OCI-LY1 (cell line): ENCODE results near the gene IL17F.

Experiments used
- H2AFZ ChIP-seq: fragments of 200-600 bp; sonication (generic), shearing (Covaris generic); 2 replicates; pipeline ENCODE4 v1.6.0; 2014; ENCODE audit warnings: antibody characterized with exemption, mild to moderate bottlenecking, low read length
- H3F3A ChIP-seq: fragments of 200-600 bp; sonication (generic), shearing (Covaris generic); 2 replicates; pipeline ENCODE4 v1.6.0; 2014; ENCODE audit warnings: mild to moderate bottlenecking, antibody characterized with exemption, low read length, moderate library complexity; ENCODE audit not compliant: insufficient read depth
- H3K27ac ChIP-seq: fragments of 200-600 bp; sonication (generic); 2 replicates; pipeline ENCODE4 v1.5.1; 2014; ENCODE audit warnings: low read length, mixed run types, mild to moderate bottlenecking, low read depth; ENCODE audit not compliant: poor library complexity, severe bottlenecking
- H3K27me3 ChIP-seq: fragments of 200-600 bp; sonication (generic); 2 replicates; pipeline ENCODE4 v1.6.0; 2014; ENCODE audit warnings: antibody characterized with exemption, mild to moderate bottlenecking, low read length, moderate library complexity; ENCODE audit not compliant: insufficient read depth
- H3K36me3 ChIP-seq: fragments of 200-600 bp; sonication (generic); 2 replicates; pipeline ENCODE4 v1.6.1; 2014; ENCODE audit warnings: mild to moderate bottlenecking, antibody characterized with exemption, low read length, moderate library complexity, mixed read lengths; ENCODE audit not compliant: insufficient read depth
- H3K4me1 ChIP-seq: fragments of 200-600 bp; sonication (generic); 2 replicates; pipeline ENCODE4 v1.5.1; 2014; ENCODE audit warnings: mild to moderate bottlenecking, low read length, moderate library complexity; ENCODE audit not compliant: insufficient read depth, severe bottlenecking
- H3K4me2 ChIP-seq: fragments of 200-600 bp; sonication (generic), shearing (Covaris generic); 2 replicates; pipeline ENCODE4 v1.6.1; 2014; ENCODE audit warnings: low read length
- H3K4me3 ChIP-seq: fragments of 200-600 bp; sonication (generic); 2 replicates; pipeline ENCODE4 v1.5.1; 2014; ENCODE audit warnings: low read length, low read depth, mild to moderate bottlenecking, mixed read lengths; ENCODE audit not compliant: poor library complexity, severe bottlenecking
- H3K79me2 ChIP-seq: fragments of 200-600 bp; shearing (Covaris generic); 2 replicates; pipeline ENCODE4 v1.6.1; 2016; ENCODE audit warnings: mixed run types, low read length, mixed read lengths; ENCODE audit not compliant: insufficient read depth
- H3K9ac ChIP-seq: fragments of 200-600 bp; sonication (generic), shearing (Covaris generic); 2 replicates; pipeline ENCODE4 v1.6.1; 2014; ENCODE audit warnings: mild to moderate bottlenecking, low read length, mixed read lengths
- H3K9me2 ChIP-seq: fragments of 200-600 bp; sonication (generic), shearing (Covaris generic); 2 replicates; pipeline ENCODE4 v1.6.1; 2014; ENCODE audit warnings: low read depth, mild to moderate bottlenecking, low read length, mixed read lengths
- H3K9me3 ChIP-seq: fragments of 200-600 bp; shearing (Covaris generic); 2 replicates; pipeline ENCODE4 v1.6.1; 2014; ENCODE audit warnings: low read length, mixed read lengths
- H4K20me1 ChIP-seq: fragments of 200-600 bp; sonication (generic), shearing (Covaris generic); 2 replicates; pipeline ENCODE4 v1.6.0; 2016; ENCODE audit warnings: mild to moderate bottlenecking, low read length; ENCODE audit not compliant: insufficient read depth
- CTCF ChIP-seq: fragments of 200-600 bp; sonication (generic), shearing (Covaris generic); IDR thresholded peaks from 2 replicates; pipeline ENCODE4 v1.5.1; 2017; ENCODE audit warnings: mild to moderate bottlenecking, antibody characterized with exemption, low read length, moderate library complexity, mixed read lengths
- EZH2 ChIP-seq: fragments of 200-600 bp; sonication (generic), shearing (Covaris generic); IDR thresholded peaks from 2 replicates; pipeline ENCODE4 v1.8.0; 2017; ENCODE audit warnings: borderline replicate concordance, mixed run types, mild to moderate bottlenecking, antibody characterized with exemption, low read length, moderate library complexity, mixed read lengths

The IL17F gene

DNA sequence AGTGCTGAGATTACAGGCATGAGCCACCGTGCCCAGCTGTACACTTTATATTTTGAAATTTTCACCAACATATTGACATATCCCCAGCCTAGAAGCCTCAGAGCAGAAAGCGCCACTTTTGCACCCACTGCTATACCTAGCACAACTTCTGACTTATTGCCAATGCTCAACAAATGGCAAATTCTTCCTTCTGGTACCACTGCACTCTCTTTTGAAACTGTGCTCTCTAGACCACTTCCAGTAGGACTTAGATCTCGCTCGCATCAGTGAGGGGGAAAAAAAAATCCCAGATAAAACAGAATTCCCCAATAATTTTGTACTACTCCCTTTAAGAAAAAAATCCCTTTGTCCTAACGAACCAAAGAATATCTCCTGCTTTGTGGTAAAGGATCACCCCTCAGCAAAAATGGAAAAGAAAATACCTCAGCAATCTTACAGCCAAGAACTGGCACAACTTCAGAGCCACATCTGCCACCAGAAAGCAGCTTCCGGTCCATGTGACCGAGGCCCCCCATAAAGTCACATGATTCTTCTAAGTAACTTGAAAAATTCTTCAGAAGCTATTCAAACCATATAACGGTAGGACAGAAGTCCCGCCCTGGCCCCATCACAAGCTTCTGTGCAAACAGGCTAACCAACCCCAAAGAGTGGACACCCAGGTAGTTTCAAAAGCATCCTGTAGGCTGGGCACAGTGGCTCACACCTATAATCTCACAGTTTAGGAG lies 18.5 kb upstream of the IL17F start:
- no peaks in the 10 kb centered on the region for H3K4me1 ChIP-seq
- no peaks in the 10 kb centered on the region for H3K9me2 ChIP-seq
- H3K4me3 ChIP-seq: no peak overlapping the region
- H3K27ac ChIP-seq: no peak overlapping the region
- no peaks in the 10 kb centered on the region for H3K9me3 ChIP-seq
- H3K36me3 ChIP-seq: peaks cover 75% of the 10 kb centered on the region
- no peaks in the 10 kb centered on the region for H3K79me2 ChIP-seq
- no peaks in the 10 kb centered on the region for H4K20me1 ChIP-seq
- no peak overlapping the region for H2AFZ ChIP-seq
- no peak overlapping the region for H3K4me2 ChIP-seq
- no peak overlapping the region for H3K9ac ChIP-seq
- no peaks in the 10 kb centered on the region for H3F3A ChIP-seq
- TF ChIP-seq EZH2 (no peak), CTCF (no peak)
- no peaks in the 10 kb centered on the region for H3K27me3 ChIP-seq

- Histone ChIP-seq H4K20me1 (no peaks in the 10 kb centered on the region), H3F3A (no peaks in the 10 kb centered on the region), H3K36me3 (peaks cover 62% of the 10 kb centered on the region), H3K9me2 (no peaks in the 10 kb centered on the region), H3K27me3 (no peaks in the 10 kb centered on the region), H3K4me1 (no peaks in the 10 kb centered on the region), H3K9me3 (no peaks in the 10 kb centered on the region), H3K4me2 (no peak overlapping the region), H2AFZ (no peak overlapping the region), H3K27ac (no peak overlapping the region), H3K4me3 (no peak overlapping the region), H3K79me2 (no peaks in the 10 kb centered on the region), H3K9ac (no peak overlapping the region)
- TF ChIP-seq EZH2: no peak
- TF ChIP-seq CTCF: no peak
Measured at GRCh38 chr6:52261229-52261628, 16.9 kb upstream of the IL17F start.

DNA sequence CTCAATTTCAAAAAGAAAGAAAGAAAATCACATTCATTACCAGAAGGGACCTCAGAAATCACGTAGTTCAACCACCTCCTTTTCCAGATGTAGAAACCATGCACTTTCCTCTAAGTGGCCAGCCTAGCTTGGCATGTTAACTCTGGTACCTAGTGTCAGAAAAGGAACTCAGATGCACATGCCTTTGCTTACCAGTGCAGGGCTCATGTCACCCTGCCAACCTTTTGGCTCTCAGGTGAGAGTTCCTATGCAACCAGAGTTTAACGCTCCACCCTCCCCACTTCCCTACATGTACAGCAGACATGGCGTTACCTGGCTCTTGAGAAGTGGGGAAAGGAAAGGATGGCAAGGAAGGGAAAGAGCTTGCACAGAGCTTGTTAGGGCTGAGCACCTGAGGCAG lies 16.3 kb upstream of the IL17F start:
- H3K27ac ChIP-seq: no peak overlapping the region
- peaks cover 56% of the 10 kb centered on the region for H3K36me3 ChIP-seq
- TF ChIP-seq EZH2 (no peak), CTCF (no peak)
- no peaks in the 10 kb centered on the region for H3K9me2 ChIP-seq
- H2AFZ ChIP-seq: no peak overlapping the region
- no peaks in the 10 kb centered on the region for H3K27me3 ChIP-seq
- H3K79me2 ChIP-seq: no peaks in the 10 kb centered on the region
- H3K9ac ChIP-seq: no peak overlapping the region
- H3K4me1 ChIP-seq: no peaks in the 10 kb centered on the region
- H3F3A ChIP-seq: no peaks in the 10 kb centered on the region
- no peaks in the 10 kb centered on the region for H3K9me3 ChIP-seq
- no peak overlapping the region for H3K4me3 ChIP-seq
- H4K20me1 ChIP-seq: no peaks in the 10 kb centered on the region
- H3K4me2 ChIP-seq: no peak overlapping the region
